HEK293 (cell line): ENCODE measurements around the gene MYLK4.

ENCODE experiments used
- BCL11B ChIP-seq: fragments of 450-650 bp; formaldehyde crosslinking; IDR thresholded peaks from 2 replicates; pipeline ENCODE4 v1.5.1; 2016; ENCODE audit warnings: low read depth, missing biosample characterization, missing genetic modification characterization
- HOXA7 ChIP-seq: sonication (generic); formaldehyde crosslinking; IDR thresholded peaks from 2 replicates; pipeline ENCODE4 v1.8.1; 2022; ENCODE audit warnings: missing genetic modification reagents, borderline replicate concordance
- KLF10 ChIP-seq: fragments of 450-650 bp; IDR thresholded peaks from 2 replicates; pipeline ENCODE4 v1.5.1; 2018; ENCODE audit warnings: missing biosample characterization, mild to moderate bottlenecking, missing genetic modification characterization
- KLF16 ChIP-seq: fragments of 450-650 bp; formaldehyde crosslinking; IDR thresholded peaks from 2 replicates; pipeline ENCODE4 v1.5.1; 2017; ENCODE audit warnings: missing biosample characterization, missing genetic modification characterization
- KLF8 ChIP-seq: fragments of 450-650 bp; formaldehyde crosslinking; IDR thresholded peaks from 2 replicates; pipeline ENCODE4 v1.5.1; 2016; ENCODE audit warnings: missing biosample characterization, missing genetic modification characterization
- MEIS1 ChIP-seq: sonication (generic); formaldehyde crosslinking; IDR thresholded peaks from 2 replicates; pipeline ENCODE4 v1.8.1; 2022; ENCODE audit warnings: missing genetic modification reagents, mild to moderate bottlenecking, borderline replicate concordance
- PATZ1 ChIP-seq: fragments of 450-650 bp; formaldehyde crosslinking; IDR thresholded peaks from 2 replicates; pipeline ENCODE4 v1.5.1; 2016; ENCODE audit warnings: missing biosample characterization, missing genetic modification characterization
- PBX3 ChIP-seq: sonication (generic); formaldehyde crosslinking; IDR thresholded peaks from 2 replicates; pipeline ENCODE4 v1.8.1; 2022; ENCODE audit warnings: mild to moderate bottlenecking, moderate library complexity, missing genetic modification reagents
- SP3 ChIP-seq: fragments of 450-650 bp; formaldehyde crosslinking; IDR thresholded peaks from 2 replicates; pipeline ENCODE4 v1.5.1; 2016; ENCODE audit warnings: missing biosample characterization, missing genetic modification characterization
- TCF7L2 ChIP-seq: IDR thresholded peaks from 2 replicates; pipeline ENCODE4 v1.6.1; 2011; ENCODE audit warnings: low read depth, mild to moderate bottlenecking, inconsistent platforms, low read length, moderate library complexity, borderline replicate concordance
- YY1 ChIP-seq: fragments of 450-650 bp; formaldehyde crosslinking; IDR thresholded peaks from 2 replicates; pipeline ENCODE4 v1.5.1; 2018; ENCODE audit warnings: missing biosample characterization, missing genetic modification characterization
- YY2 ChIP-seq: fragments of 450-650 bp; formaldehyde crosslinking; IDR thresholded peaks from 2 replicates; pipeline ENCODE4 v1.5.1; 2016; ENCODE audit warnings: missing biosample characterization, missing genetic modification characterization
- ZBTB11 ChIP-seq: fragments of 450-650 bp; formaldehyde crosslinking; conservative IDR thresholded peaks from 2 replicates; pipeline ENCODE4 v1.5.1; 2016; ENCODE audit warnings: low read depth, missing biosample characterization, missing genetic modification characterization
- ZBTB17 ChIP-seq: fragments of 450-650 bp; formaldehyde crosslinking; IDR thresholded peaks from 2 replicates; pipeline ENCODE4 v1.5.1; 2016; ENCODE audit warnings: missing biosample characterization, missing genetic modification characterization
- ZBTB20 ChIP-seq: fragments of 450-650 bp; formaldehyde crosslinking; IDR thresholded peaks from 2 replicates; pipeline ENCODE4 v1.5.1; 2016; ENCODE audit warnings: missing biosample characterization, missing genetic modification characterization
- ZBTB26 ChIP-seq: fragments of 450-650 bp; formaldehyde crosslinking; optimal IDR thresholded peaks from 2 replicates; pipeline ENCODE3; 2016; ENCODE audit warnings: missing biosample characterization, mild to moderate bottlenecking, missing genetic modification characterization
- ZBTB48 ChIP-seq: fragments of 450-650 bp; formaldehyde crosslinking; IDR thresholded peaks from 2 replicates; pipeline ENCODE4 v1.5.1; 2016; ENCODE audit warnings: missing biosample characterization, missing genetic modification characterization
- ZBTB8A ChIP-seq: fragments of 450-650 bp; formaldehyde crosslinking; IDR thresholded peaks from 2 replicates; pipeline ENCODE4 v1.5.1; 2016; ENCODE audit warnings: missing biosample characterization, missing genetic modification characterization
- ZNF10 ChIP-seq: fragments of 450-650 bp; formaldehyde crosslinking; IDR thresholded peaks from 2 replicates; pipeline ENCODE4 v1.5.1; 2017; ENCODE audit warnings: missing biosample characterization, missing genetic modification characterization
- ZNF155 ChIP-seq: fragments of 450-650 bp; formaldehyde crosslinking; IDR thresholded peaks from 2 replicates; pipeline ENCODE4 v1.5.1; 2016; ENCODE audit warnings: missing biosample characterization, missing genetic modification characterization
- ZNF221 ChIP-seq: fragments of 450-650 bp; formaldehyde crosslinking; IDR thresholded peaks from 2 replicates; pipeline ENCODE4 v1.5.1; 2017; ENCODE audit warnings: missing biosample characterization, missing genetic modification characterization, borderline replicate concordance
- ZNF274 ChIP-seq, 2 experiments: fragments of 200-500 bp in 1 of 2; fragments of 450-650 bp in 1 of 2; sonication (Bioruptor generic) in 1 of 2; formaldehyde crosslinking in 1 of 2; IDR thresholded peaks; 2 replicates each; pipeline versions ENCODE4 v1.5.1 to v1.6.1; 2014 to 2016; ENCODE audit warnings: borderline replicate concordance in 1 of 2, inconsistent platforms in 1 of 2, low read length in 1 of 2, missing biosample characterization in 1 of 2, missing genetic modification characterization in 1 of 2
- ZNF37A ChIP-seq: fragments of 450-650 bp; IDR thresholded peaks from 2 replicates; pipeline ENCODE4 v1.5.1; 2018; ENCODE audit warnings: missing biosample characterization, missing genetic modification characterization
- ZNF488 ChIP-seq: fragments of 450-650 bp; formaldehyde crosslinking; IDR thresholded peaks from 2 replicates; pipeline ENCODE4 v1.5.1; 2016; ENCODE audit warnings: missing biosample characterization, missing genetic modification characterization
- ZNF501 ChIP-seq: fragments of 450-650 bp; formaldehyde crosslinking; IDR thresholded peaks from 2 replicates; pipeline ENCODE4 v1.5.1; 2016; ENCODE audit warnings: missing biosample characterization, missing genetic modification characterization
- ZNF596 ChIP-seq: fragments of 450-650 bp; IDR thresholded peaks from 2 replicates; pipeline ENCODE4 v1.5.0; 2018; ENCODE audit warnings: missing biosample characterization, mild to moderate bottlenecking, missing genetic modification characterization, moderate library complexity
- ZNF624 ChIP-seq: fragments of 450-650 bp; formaldehyde crosslinking; IDR thresholded peaks from 2 replicates; pipeline ENCODE4 v1.5.1; 2017; ENCODE audit warnings: missing biosample characterization, missing genetic modification characterization
- ZNF660 ChIP-seq: fragments of 450-650 bp; IDR thresholded peaks from 2 replicates; pipeline ENCODE4 v1.5.1; 2018; ENCODE audit warnings: missing biosample characterization, mild to moderate bottlenecking, missing genetic modification characterization
- ZNF76 ChIP-seq: fragments of 450-650 bp; formaldehyde crosslinking; IDR thresholded peaks from 2 replicates; pipeline ENCODE4; 2016; ENCODE audit warnings: low read depth, missing biosample characterization, missing genetic modification characterization, borderline replicate concordance
- ZNF843 ChIP-seq: fragments of 450-650 bp; formaldehyde crosslinking; IDR thresholded peaks from 2 replicates; pipeline ENCODE4 v1.5.1; 2016; ENCODE audit warnings: missing biosample characterization, missing genetic modification characterization

The MYLK4 gene

GRCh38 chr6:2765166-2765895 is 14.6 kb upstream of the MYLK4 start, which contains the start of gene WRNIP1 (continued):
- no peak for TF ChIP-seq ZNF221 (tag by site-specific recombination)
- no peak for TF ChIP-seq ZNF37A (tag by site-specific recombination)
- TF ChIP-seq ZNF76, result peak; percentile 98
- TF ChIP-seq ZNF155, result no peak
- TF ChIP-seq ZNF596 (tag by site-specific recombination), result peak; percentile 58
- TF ChIP-seq MEIS1 (CRISPR knock-in tag), result peak; percentile 19; the same call in 1 of the 2 replicates
- TF ChIP-seq YY2 (tag by site-specific recombination), result peak; percentile 81
- TF ChIP-seq ZBTB17 (tag by site-specific recombination), result peak; percentile 48
- peak; percentile 75 for TF ChIP-seq ZBTB8A (tag by site-specific recombination)
- 0 out of 2 replicates have a peak, but pooled peaks have one; percentile 68 for TF ChIP-seq HOXA7 (CRISPR knock-in tag)
- TF ChIP-seq ZBTB11 (tag by site-specific recombination), result 0 out of 2 replicates have a peak, but pooled peaks have one; percentile 31
- TF ChIP-seq KLF16 (tag by site-specific recombination), result no peak
- no peak for TF ChIP-seq ZNF488 (tag by site-specific recombination)
- TF ChIP-seq ZBTB26, result peak; percentile 84
- TF ChIP-seq BCL11B (tag by site-specific recombination), result no peak
- peak; percentile 71 for TF ChIP-seq YY1 (tag by site-specific recombination)
- 0 out of 2 replicates have a peak, but pooled peaks have one; percentile 15 for TF ChIP-seq KLF10
- 0 out of 2 replicates have a peak, but pooled peaks have one; percentile 53 for TF ChIP-seq ZBTB48
- no peak for TF ChIP-seq TCF7L2
- TF ChIP-seq ZNF843 (tag by site-specific recombination), result no peak
- no peak for TF ChIP-seq PATZ1 (tag by site-specific recombination)
- TF ChIP-seq ZBTB20 (tag by site-specific recombination), result peak; percentile 81
- peak; percentile 50 for TF ChIP-seq ZNF660 (tag by site-specific recombination)
- TF ChIP-seq KLF8 (tag by site-specific recombination), result peak; percentile 28; the same call in 1 of the 2 replicates
- TF ChIP-seq PBX3 (CRISPR knock-in tag), result peak; percentile 46; the same call in 1 of the 2 replicates
- TF ChIP-seq ZNF624 (tag by site-specific recombination), result no peak
- TF ChIP-seq SP3 (tag by site-specific recombination), result peak; percentile 72
- TF ChIP-seq ZNF501 (tag by site-specific recombination), result no peak
- TF ChIP-seq ZNF274 (IDR thresholded peaks at IDR 0.05; ENCODE audit: low read length), result no peak
- TF ChIP-seq ZNF274 (tag by site-specific recombination; IDR thresholded peaks at IDR 0.05; ENCODE audit: borderline replicate concordance), result no peak
- no peak for TF ChIP-seq ZNF10 (tag by site-specific recombination)
- TF ChIP-seq, all 188 proteins: peak for 25
